Glomerular endothelial cell (primary cell): Measurements from ENCODE around the gene HSH2D. TPM values are rescaled to one million over a fixed set of nuclear protein-coding genes. Genes with fewer than 3 reads are reported as not detected.

ENCODE experiments used
- total RNA-seq: library from RNA; depleted of rRNA; stranded (reverse); fragments of >200 nt; gene quantifications from 2 replicates; pipeline ENCODE4 v1.2.3, GENCODE V29; 2015

Gene HSH2D
- total RNA-seq, 1 donor from 2014 or later = not detected

Other genes with a start within 250 kb of the HSH2D start
- gene CYP4F2, start 245.6 kb upstream of the HSH2D start, total RNA-seq = not detected in 2 replicates
- gene CYP4F11, start 209.2 kb upstream of the HSH2D start, total RNA-seq = not detected in 2 replicates
- not detected in 2 replicates for gene OR10H4, start 194.7 kb upstream of the HSH2D start, total RNA-seq
- 810 and 865 TPM in 2 replicates for gene TPM4, start 67.2 kb upstream of the HSH2D start, total RNA-seq
- gene RAB8A, start 31.8 kb upstream of the HSH2D start, total RNA-seq = 67.5 and 78.0 TPM in 2 replicates
- not detected in 2 replicates for gene CIB3, start 29.8 kb downstream of the HSH2D start, total RNA-seq
- gene FAM32A, start 41.7 kb downstream of the HSH2D start, total RNA-seq = 108 and 142 TPM in 2 replicates
- gene AP1M1, start 54.2 kb downstream of the HSH2D start, total RNA-seq = 127 and 151 TPM in 2 replicates
- gene KLF2, start 181.1 kb downstream of the HSH2D start, total RNA-seq = 5.9 and 36.1 TPM in 2 replicates